H9 (cell line): ENCODE data around the gene GLCE. TPM values are rescaled to one million over a fixed set of nuclear protein-coding genes. Genes with fewer than 3 reads are reported as not detected.
A peak's percentile ranks its signal among the peaks of the same experiment; 100 is the strongest.

Experiments used
- DNase-seq: peaks from one replicate; pipeline ENCODE4 v3.0.0-alpha.2; 2017
- H2AFZ ChIP-seq: one replicate; pipeline ENCODE4 v1.6.1; 2013; ENCODE audit warnings: mild to moderate bottlenecking, low read length, control low read depth, moderate library complexity
- H2AK5ac ChIP-seq: 2 replicates; pipeline ENCODE4 v1.6.1; 2013; ENCODE audit warnings: low read length, control low read depth, mixed read lengths; ENCODE audit not compliant: insufficient read length
- H2BK120ac ChIP-seq: one replicate; pipeline ENCODE4 v1.6.1; 2013; ENCODE audit warnings: low read depth, mild to moderate bottlenecking, low read length, control low read depth, inconsistent platforms; ENCODE audit not compliant: poor library complexity, severe bottlenecking
- H2BK12ac ChIP-seq: 2 replicates; pipeline ENCODE4 v1.6.1; 2013; ENCODE audit warnings: low read length, control low read depth, mixed read lengths, low read depth; ENCODE audit not compliant: insufficient read length
- H2BK15ac ChIP-seq: 2 replicates; pipeline ENCODE4 v1.6.1; 2013; ENCODE audit warnings: low read depth, low read length, control low read depth
- H2BK20ac ChIP-seq: one replicate; pipeline ENCODE4 v1.6.1; 2013; ENCODE audit warnings: low read depth, mild to moderate bottlenecking, low read length, control low read depth, inconsistent platforms; ENCODE audit not compliant: poor library complexity, severe bottlenecking
- H2BK5ac ChIP-seq: 2 replicates; pipeline ENCODE4 v1.6.1; 2013; ENCODE audit warnings: low read length, control low read depth, mixed read lengths; ENCODE audit not compliant: insufficient read length
- H3K14ac ChIP-seq: 2 replicates; pipeline ENCODE4 v1.6.1; 2013; ENCODE audit warnings: low read length, control low read depth; ENCODE audit not compliant: insufficient read depth
- H3K18ac ChIP-seq: 2 replicates; pipeline ENCODE4 v1.6.1; 2013; ENCODE audit warnings: low read depth, mild to moderate bottlenecking, mixed read lengths, low read length, control low read depth; ENCODE audit not compliant: insufficient read length
- H3K23ac ChIP-seq: 2 replicates; pipeline ENCODE4 v1.6.1; 2013; ENCODE audit warnings: low read length, control low read depth, mixed read lengths, low read depth; ENCODE audit not compliant: insufficient read length
- H3K23me2 ChIP-seq: 2 replicates; pipeline ENCODE4 v1.6.1; 2013; ENCODE audit warnings: low read depth, mild to moderate bottlenecking, mixed read lengths, low read length, control low read depth; ENCODE audit not compliant: insufficient read length, poor library complexity, severe bottlenecking
- H3K27ac ChIP-seq: 2 replicates; pipeline ENCODE4 v1.5.1; 2013; ENCODE audit warnings: low read length, control low read depth, mixed read lengths, low read depth; ENCODE audit not compliant: insufficient read length
- H3K27me3 ChIP-seq: 2 replicates; pipeline ENCODE4 v1.6.1; 2013; ENCODE audit warnings: low read length, control low read depth, inconsistent platforms; ENCODE audit not compliant: insufficient read depth
- H3K4ac ChIP-seq: 2 replicates; pipeline ENCODE4 v1.6.1; 2013; ENCODE audit warnings: low read depth, mild to moderate bottlenecking, control low read depth, inconsistent platforms, low read length, moderate library complexity
- H3K4me1 ChIP-seq: 2 replicates; pipeline ENCODE4 v1.6.1; 2013; ENCODE audit warnings: low read length, control low read depth, inconsistent platforms; ENCODE audit not compliant: insufficient read depth
- H3K4me2 ChIP-seq: 2 replicates; pipeline ENCODE4 v1.6.1; 2013; ENCODE audit warnings: low read length, control low read depth, mixed read lengths; ENCODE audit not compliant: insufficient read length, insufficient read depth
- H3K56ac ChIP-seq: 2 replicates; pipeline ENCODE4 v1.6.1; 2013; ENCODE audit warnings: low read depth, mild to moderate bottlenecking, mixed read lengths, low read length, control low read depth; ENCODE audit not compliant: insufficient read length
- H3K79me1 ChIP-seq: 2 replicates; pipeline ENCODE4 v1.6.1; 2013; ENCODE audit warnings: low read depth, mild to moderate bottlenecking, moderate library complexity, low read length, control low read depth, inconsistent platforms; ENCODE audit not compliant: insufficient read depth, poor library complexity, severe bottlenecking
- H3K79me2 ChIP-seq: 2 replicates; pipeline ENCODE4 v1.6.1; 2013; ENCODE audit warnings: low read length, control low read depth, inconsistent platforms; ENCODE audit not compliant: insufficient read depth
- H3K9ac ChIP-seq: 2 replicates; pipeline ENCODE4 v1.6.1; 2013; ENCODE audit warnings: low read length, control low read depth, mixed read lengths; ENCODE audit not compliant: insufficient read length; ENCODE audit errors: extremely low read depth
- H3K9me3 ChIP-seq: one replicate; pipeline ENCODE4 v1.6.1; 2013; ENCODE audit warnings: low read depth, low read length, inconsistent platforms; ENCODE audit not compliant: control insufficient read depth
- H3T11ph ChIP-seq: one replicate; pipeline ENCODE4 v1.6.1; 2013; ENCODE audit warnings: mild to moderate bottlenecking, low read length, control low read depth, inconsistent platforms
- H4K20me1 ChIP-seq: one replicate; pipeline ENCODE4 v1.6.1; 2013; ENCODE audit not compliant: control insufficient read depth, insufficient read length, insufficient read depth
- H4K5ac ChIP-seq: 2 replicates; pipeline ENCODE4 v1.6.1; 2013; ENCODE audit warnings: low read depth, mild to moderate bottlenecking, mixed read lengths, low read length, control low read depth; ENCODE audit not compliant: insufficient read length
- H4K8ac ChIP-seq: replicated peaks from 2 replicates; pipeline ENCODE4 v1.6.1; 2013; ENCODE audit warnings: low read length, control low read depth, mixed read lengths, low read depth; ENCODE audit not compliant: insufficient read length
- H4K91ac ChIP-seq: 2 replicates; pipeline ENCODE4 v1.6.1; 2013; ENCODE audit warnings: low read depth, mild to moderate bottlenecking, moderate library complexity, mixed read lengths, low read length, control low read depth; ENCODE audit not compliant: insufficient read length
- H3K27ac Mint-ChIP-seq, 3 experiments: 2 replicates in 2 of 3; 3 replicates in 1 of 3; pipeline ENCODE4 v1.8.0; 2020 to 2021; ENCODE audit warnings: mixed read lengths in 3 of 3, mild to moderate bottlenecking in 1 of 3, moderate library complexity in 1 of 3
- H3K27me3 Mint-ChIP-seq: 2 replicates; pipeline ENCODE4 v1.8.0; 2021; ENCODE audit warnings: low read depth, mild to moderate bottlenecking, moderate library complexity, mixed read lengths
- H3K36me3 Mint-ChIP-seq, 3 experiments: 2 replicates in 2 of 3; 3 replicates in 1 of 3; pipeline ENCODE4 v1.8.0; 2020 to 2021; ENCODE audit warnings: low read depth in 3 of 3, mixed read lengths in 3 of 3; ENCODE audit not compliant: insufficient read depth in 1 of 3
- H3K4me1 Mint-ChIP-seq, 2 experiments: 2 replicates each; pipeline ENCODE4 v1.8.0; 2020; ENCODE audit warnings: mixed read lengths in 2 of 2
- H3K4me3 Mint-ChIP-seq, 2 experiments: 2 replicates in 1 of 2; 3 replicates in 1 of 2; pipeline ENCODE4 v1.8.0; 2020 to 2021; ENCODE audit warnings: mild to moderate bottlenecking in 2 of 2, mixed read lengths in 2 of 2, moderate library complexity in 1 of 2
- H3K9me3 Mint-ChIP-seq, 2 experiments: 2 replicates in 1 of 2; 3 replicates in 1 of 2; pipeline ENCODE4 v1.8.0; 2020; ENCODE audit warnings: mild to moderate bottlenecking in 2 of 2, mixed read lengths in 2 of 2, moderate library complexity in 1 of 2
- WGBS: extraction: QIAGEN DNeasy Blood & Tissue Kit; methylation state at CpG from one replicate; pipeline ENCODE4 v1.1.7; 2013; ENCODE audit warnings: missing lambda C conversion rate, low lambda C conversion rate, mixed read lengths; ENCODE audit not compliant: insufficient read length; ENCODE audit errors: extremely low coverage; 5-methylcytosine and 5-hydroxymethylcytosine counted together
- total RNA-seq: library from RNA; stranded (reverse); gene quantifications from 2 replicates; pipeline ENCODE4 v1.2.1, GENCODE V29; 2021
- TF ChIP-seq, protein P1 (sequence below): fragments of 200-600 bp; sonication (generic); conservative IDR thresholded peaks from 3 replicates; pipeline ENCODE4 v1.8.0; 2021; ENCODE audit warnings: antibody characterized with exemption, mild to moderate bottlenecking

Gene GLCE
- total RNA-seq, 1 experiment from 2014 or later = 12.2 TPM

DNA sequence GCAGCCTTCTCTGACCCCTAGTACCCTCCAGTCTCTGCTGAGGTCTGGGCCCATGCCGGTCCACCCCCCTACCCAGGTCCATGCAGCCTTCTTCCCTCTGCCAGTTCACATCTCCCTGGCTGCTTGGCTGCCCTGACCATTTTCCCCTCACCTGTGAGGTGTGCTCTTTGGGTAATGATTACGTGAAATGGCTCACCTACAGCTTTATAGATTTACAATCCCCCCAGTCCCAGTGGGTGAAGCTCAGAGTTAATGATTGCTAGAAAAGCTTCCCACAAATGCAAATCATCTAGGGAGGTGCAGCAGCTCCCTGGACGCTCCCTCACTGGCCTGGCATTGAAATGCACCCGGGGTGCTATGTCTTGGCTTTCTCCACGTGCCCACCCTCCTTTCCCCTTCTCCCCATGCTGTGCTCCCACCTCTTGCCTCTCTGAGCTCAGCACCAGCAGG lies 157.0 kb downstream of the GLCE start:
- Histone ChIP-seq H2BK20ac (no peak overlapping the region), H3K27ac (no peak overlapping the region), H3K4me2 (no peak overlapping the region), H3K4ac (no peak overlapping the region), H3K14ac (no peak overlapping the region), H2AFZ (no peak overlapping the region), H3K9me3 (no peaks in the 10 kb centered on the region), H3K23ac (no peak overlapping the region), H2BK12ac (no peak overlapping the region), H3K79me1 (no peaks in the 10 kb centered on the region), H3K4me1 (no peaks in the 10 kb centered on the region), H3K9ac (no peak overlapping the region), H2AK5ac (no peak overlapping the region), H3K23me2 (no peaks in the 10 kb centered on the region), H3K27me3 (no peaks in the 10 kb centered on the region), H4K8ac (no peak overlapping the region), H2BK120ac (no peak overlapping the region), H4K5ac (no peak overlapping the region), H4K91ac (no peak overlapping the region), H3T11ph (no peak overlapping the region), H2BK5ac (no peak overlapping the region), H3K79me2 (no peaks in the 10 kb centered on the region), H3K18ac (no peak overlapping the region), H3K56ac (no peak overlapping the region), H2BK15ac (no peak overlapping the region), H4K20me1 (no peaks in the 10 kb centered on the region)
- no peak overlapping the region for H3K4me3 Mint-ChIP-seq
- H3K27ac Mint-ChIP-seq = 0 out of 7 replicates have a peak overlapping the region, but pooled peaks of 2 of the 3 experiments have one; percentile 32 to 37
- peaks cover 8 to 23% of the 10 kb centered on the region in 2 experiments for H3K4me1 Mint-ChIP-seq
- no peak for DNase-seq
- peaks cover 8% of the 10 kb centered on the region for H3K27me3 Mint-ChIP-seq
- H3K36me3 Mint-ChIP-seq = no peaks in the 10 kb centered on the region
- TF ChIP-seq, protein P1, sequence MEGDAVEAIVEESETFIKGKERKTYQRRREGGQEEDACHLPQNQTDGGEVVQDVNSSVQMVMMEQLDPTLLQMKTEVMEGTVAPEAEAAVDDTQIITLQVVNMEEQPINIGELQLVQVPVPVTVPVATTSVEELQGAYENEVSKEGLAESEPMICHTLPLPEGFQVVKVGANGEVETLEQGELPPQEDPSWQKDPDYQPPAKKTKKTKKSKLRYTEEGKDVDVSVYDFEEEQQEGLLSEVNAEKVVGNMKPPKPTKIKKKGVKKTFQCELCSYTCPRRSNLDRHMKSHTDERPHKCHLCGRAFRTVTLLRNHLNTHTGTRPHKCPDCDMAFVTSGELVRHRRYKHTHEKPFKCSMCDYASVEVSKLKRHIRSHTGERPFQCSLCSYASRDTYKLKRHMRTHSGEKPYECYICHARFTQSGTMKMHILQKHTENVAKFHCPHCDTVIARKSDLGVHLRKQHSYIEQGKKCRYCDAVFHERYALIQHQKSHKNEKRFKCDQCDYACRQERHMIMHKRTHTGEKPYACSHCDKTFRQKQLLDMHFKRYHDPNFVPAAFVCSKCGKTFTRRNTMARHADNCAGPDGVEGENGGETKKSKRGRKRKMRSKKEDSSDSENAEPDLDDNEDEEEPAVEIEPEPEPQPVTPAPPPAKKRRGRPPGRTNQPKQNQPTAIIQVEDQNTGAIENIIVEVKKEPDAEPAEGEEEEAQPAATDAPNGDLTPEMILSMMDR = no peak
- WGBS = no CpG with 5 or more reads among the region's 5 CpGs
- no peaks in the 10 kb centered on the region for H3K9me3 Mint-ChIP-seq
